ENCODE data around the gene SLC26A4.

GRCh38 chr7:107661865-107662379, 1.3 kb downstream of the SLC26A4 start:
- no peak for TF ChIP-seq CTCF (IDR thresholded peaks at IDR 0.05)
- TF ChIP-seq POLR2A (IDR thresholded peaks at IDR 0.05): no peak
